ENCODE measurements around the gene ATP8B3. TPM values are rescaled to one million over a fixed set of nuclear protein-coding genes. Genes with fewer than 3 reads are reported as not detected.

The ATP8B3 gene
- total and polyA plus RNA-seq, 9 of the 15 experiments (the other 6 are each of a cell fraction or from before 2014, with no cell fraction given): 1.2 to 12.3 (median 3.8) TPM

DNA sequence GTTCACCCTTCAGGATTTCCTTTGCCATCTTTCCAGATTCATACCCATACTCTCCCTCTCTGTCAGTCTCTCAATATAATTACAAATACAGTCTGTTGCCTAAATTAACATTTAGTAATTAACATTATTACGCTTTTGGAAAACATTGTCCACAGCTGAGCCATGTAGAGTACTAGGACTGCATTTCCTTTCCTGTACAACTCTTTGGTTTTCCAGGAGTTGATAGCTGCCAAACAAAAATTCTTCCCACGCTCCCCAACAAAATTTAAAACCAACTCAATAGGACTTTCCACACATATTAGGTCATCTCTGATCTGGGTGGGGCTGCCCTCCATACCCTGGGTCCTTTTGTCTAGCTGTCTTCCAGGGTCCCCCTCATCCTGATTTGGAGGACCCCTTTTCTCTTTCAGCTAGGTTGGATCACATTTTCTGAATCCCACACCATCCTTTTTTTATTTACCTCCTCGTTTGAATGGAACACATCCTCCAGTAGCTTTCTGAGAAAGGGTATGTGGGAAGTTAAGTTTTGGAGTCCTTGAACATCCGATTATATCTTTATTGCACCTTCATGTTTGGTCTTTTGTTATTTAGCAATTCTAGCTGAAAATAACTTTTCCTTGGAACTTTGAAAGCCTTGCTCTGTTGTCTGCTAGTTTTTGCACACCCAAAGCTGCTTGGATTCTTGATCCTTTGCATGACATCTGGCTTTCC, 41.1 kb downstream of the ATP8B3 start:
- POLR2A ChIA-PET: interaction anchor here (0.8 to 1.5 kb wide), 4 partner anchors 10 to 49 kb away, joined by 3 read pairs; no protein-coding TSS in a partner anchor
- Histone ChIP-seq H3K36me3 (ENCODE audit: control insufficient read depth, insufficient read depth, low read length) (no peaks in the 10 kb centered on the region), H3K4me3 (no peak overlapping the region), H4K20me1 (replicated peaks; ENCODE audit: control insufficient read depth, insufficient read depth, low read length) (no peaks in the 10 kb centered on the region), H3K27ac (ENCODE audit: extremely low read depth, low read depth, low read length) (no peak overlapping the region), H3K4me2 (ENCODE audit: insufficient read depth, low read length) (no peak overlapping the region), H3K79me2 (ENCODE audit: control insufficient read depth, insufficient read depth, low read length) (no peaks in the 10 kb centered on the region), H3K4me1 (replicated peaks in 1 of 2; ENCODE audit: control insufficient read depth in 2 of 2, insufficient read depth in 2 of 2, low read length in 2 of 2) (peaks cover 9 to 45% of the 10 kb centered on the region in 2 experiments; a peak in 4 of 5 replicates), H3K9me1 (ENCODE audit: control insufficient read depth, insufficient read depth, low read length) (no peaks in the 10 kb centered on the region), H3K27me3 (ENCODE audit: control insufficient read depth in 2 of 2, insufficient read depth in 2 of 2, low read length in 2 of 2) (peaks cover 0 to 11% of the 10 kb centered on the region in 2 experiments; a peak in 2 of 5 replicates), H3K9ac (ENCODE audit: insufficient read depth in 1 of 2, low read depth in 2 of 2, low read length in 2 of 2) (no peak overlapping the region), H2AFZ (ENCODE audit: low read depth, low read length) (no peak overlapping the region), H3K9me3 (replicated peaks; ENCODE audit: control insufficient read depth, insufficient read depth, low read depth, low read length) (peaks cover 11% of the 10 kb centered on the region)
- WGBS (ENCODE audit: insufficient coverage, low coverage, missing lambda C conversion rate): 7% methylated on average over 4 of the region's 4 CpGs
- intact Hi-C loops (cut with micrococcal nuclease) (no loop called here), in situ Hi-C loops (cut with MboI) (no loop called here)
- DNase-seq (ENCODE audit: extremely low read depth in 1 of 4, low spot score in 3 of 4) (no peak), FAIRE-seq (no peak), ATAC-seq (no peak)
- CTCF ChIA-PET (ENCODE audit: low intra/inter-chr PET ratio): interaction anchor here (0.6 to 1.8 kb wide), 2 partner anchors 100 to 120 kb away, joined by 4 to 5 read pairs; no protein-coding TSS in a partner anchor
- no TSS peak for BruUV-seq (replicated peaks)
- peak; percentile 67 for TF ChIP-seq BCOR (IDR thresholded peaks at IDR 0.05)
- TF ChIP-seq FOXJ2 (tag; IDR thresholded peaks at IDR 0.05): no peak
- TF ChIP-seq MCM2 (IDR thresholded peaks at IDR 0.05; ENCODE audit: low read depth): no peak
- TF ChIP-seq CBX1 (IDR thresholded peaks at IDR 0.05; ENCODE audit: low read depth): peak; percentile 63; the same call in 1 of the 2 replicates
- TF ChIP-seq, protein P1, sequence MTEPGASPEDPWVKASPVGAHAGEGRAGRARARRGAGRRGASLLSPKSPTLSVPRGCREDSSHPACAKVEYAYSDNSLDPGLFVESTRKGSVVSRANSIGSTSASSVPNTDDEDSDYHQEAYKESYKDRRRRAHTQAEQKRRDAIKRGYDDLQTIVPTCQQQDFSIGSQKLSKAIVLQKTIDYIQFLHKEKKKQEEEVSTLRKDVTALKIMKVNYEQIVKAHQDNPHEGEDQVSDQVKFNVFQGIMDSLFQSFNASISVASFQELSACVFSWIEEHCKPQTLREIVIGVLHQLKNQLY (CRISPR knock-in tag; conservative IDR thresholded peaks at IDR 0.05): no peak
- no peak for TF ChIP-seq PHB (CRISPR knock-in tag; IDR thresholded peaks at IDR 0.05)
- TF ChIP-seq SRF (CRISPR knock-in tag; IDR thresholded peaks at IDR 0.05): peak; percentile 77 to 87
- peak in 1 of 2 experiments; percentile 62; a peak in 2 of 4 replicates for TF ChIP-seq KDM1A (IDR thresholded peaks at IDR 0.05)
- TF ChIP-seq CEBPZ (IDR thresholded peaks at IDR 0.05; ENCODE audit: borderline replicate concordance, low read depth, low read length): no peak
- no peak for TF ChIP-seq CHCHD3 (CRISPR knock-in tag; IDR thresholded peaks at IDR 0.05)
- no peak for TF ChIP-seq NFE2L1 (tag; IDR thresholded peaks at IDR 0.05; ENCODE audit: borderline replicate concordance, low read depth)
- no peak for TF ChIP-seq POLR2G (IDR thresholded peaks at IDR 0.05; ENCODE audit: low read depth, low read length)
- TF ChIP-seq TRIM28 (IDR thresholded peaks at IDR 0.05): peak; percentile 92
- peak; percentile 91 for TF ChIP-seq RBM25 (IDR thresholded peaks at IDR 0.05; ENCODE audit: low read depth, low read length, severe bottlenecking)
- no peak for TF ChIP-seq SP2 (IDR thresholded peaks at IDR 0.05; ENCODE audit: extremely low read depth, low read depth, low read length, poor library complexity, severe bottlenecking)
- no peak for TF ChIP-seq ZNF589 (CRISPR knock-in tag; IDR thresholded peaks at IDR 0.05; ENCODE audit: low read depth)
- TF ChIP-seq CBX5 (IDR thresholded peaks at IDR 0.05; ENCODE audit: borderline replicate concordance, low read depth): 0 out of 2 replicates have a peak, but pooled peaks have one; percentile 43
- TF ChIP-seq CBX3 (IDR thresholded peaks at IDR 0.05; ENCODE audit: borderline replicate concordance in 1 of 2, low read length in 2 of 2): peak in 1 of 2 experiments; percentile 96; a peak in 2 of 3 replicates
